Hepatocyte (in vitro differentiated cells): ENCODE data around the gene PTPRD.

Experiments
- EZH2 ChIP-seq: fragments of 200-600 bp; sonication (generic); IDR thresholded peaks from 2 replicates; pipeline ENCODE4 v1.6.1; 2016; ENCODE audit warnings: antibody characterized with exemption, mild to moderate bottlenecking, borderline replicate concordance
- TF ChIP-seq, protein P1 (sequence below): fragments of 200-600 bp; sonication (generic); IDR thresholded peaks from 2 replicates; pipeline ENCODE4 v1.5.1; 2016; ENCODE audit warnings: antibody characterized with exemption, mild to moderate bottlenecking; ENCODE audit not compliant: poor library complexity

GRCh38 chr9:8536845-8537244 lies 2076.0 kb downstream of the PTPRD start:
- TF ChIP-seq, protein P1, sequence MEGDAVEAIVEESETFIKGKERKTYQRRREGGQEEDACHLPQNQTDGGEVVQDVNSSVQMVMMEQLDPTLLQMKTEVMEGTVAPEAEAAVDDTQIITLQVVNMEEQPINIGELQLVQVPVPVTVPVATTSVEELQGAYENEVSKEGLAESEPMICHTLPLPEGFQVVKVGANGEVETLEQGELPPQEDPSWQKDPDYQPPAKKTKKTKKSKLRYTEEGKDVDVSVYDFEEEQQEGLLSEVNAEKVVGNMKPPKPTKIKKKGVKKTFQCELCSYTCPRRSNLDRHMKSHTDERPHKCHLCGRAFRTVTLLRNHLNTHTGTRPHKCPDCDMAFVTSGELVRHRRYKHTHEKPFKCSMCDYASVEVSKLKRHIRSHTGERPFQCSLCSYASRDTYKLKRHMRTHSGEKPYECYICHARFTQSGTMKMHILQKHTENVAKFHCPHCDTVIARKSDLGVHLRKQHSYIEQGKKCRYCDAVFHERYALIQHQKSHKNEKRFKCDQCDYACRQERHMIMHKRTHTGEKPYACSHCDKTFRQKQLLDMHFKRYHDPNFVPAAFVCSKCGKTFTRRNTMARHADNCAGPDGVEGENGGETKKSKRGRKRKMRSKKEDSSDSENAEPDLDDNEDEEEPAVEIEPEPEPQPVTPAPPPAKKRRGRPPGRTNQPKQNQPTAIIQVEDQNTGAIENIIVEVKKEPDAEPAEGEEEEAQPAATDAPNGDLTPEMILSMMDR: no peak
- TF ChIP-seq EZH2: no peak
